AG09319 (cell line): Measurements from ENCODE around the gene BLOC1S2.

Experiments
- DNase-seq: peaks from one replicate; pipeline ENCODE4 v3.0.0-alpha.2; 2010; ENCODE audit warnings: low read depth; ENCODE audit errors: extremely low read depth
- TF ChIP-seq, protein P1 (sequence below): IDR thresholded peaks from 2 replicates; pipeline ENCODE4 v1.5.1; 2011; ENCODE audit warnings: low read depth, mild to moderate bottlenecking, inconsistent platforms, low read length, moderate library complexity

Gene BLOC1S2

GRCh38 chr10:100254191-100254590, 32.3 kb downstream of the BLOC1S2 start:
- TF ChIP-seq, protein P1, sequence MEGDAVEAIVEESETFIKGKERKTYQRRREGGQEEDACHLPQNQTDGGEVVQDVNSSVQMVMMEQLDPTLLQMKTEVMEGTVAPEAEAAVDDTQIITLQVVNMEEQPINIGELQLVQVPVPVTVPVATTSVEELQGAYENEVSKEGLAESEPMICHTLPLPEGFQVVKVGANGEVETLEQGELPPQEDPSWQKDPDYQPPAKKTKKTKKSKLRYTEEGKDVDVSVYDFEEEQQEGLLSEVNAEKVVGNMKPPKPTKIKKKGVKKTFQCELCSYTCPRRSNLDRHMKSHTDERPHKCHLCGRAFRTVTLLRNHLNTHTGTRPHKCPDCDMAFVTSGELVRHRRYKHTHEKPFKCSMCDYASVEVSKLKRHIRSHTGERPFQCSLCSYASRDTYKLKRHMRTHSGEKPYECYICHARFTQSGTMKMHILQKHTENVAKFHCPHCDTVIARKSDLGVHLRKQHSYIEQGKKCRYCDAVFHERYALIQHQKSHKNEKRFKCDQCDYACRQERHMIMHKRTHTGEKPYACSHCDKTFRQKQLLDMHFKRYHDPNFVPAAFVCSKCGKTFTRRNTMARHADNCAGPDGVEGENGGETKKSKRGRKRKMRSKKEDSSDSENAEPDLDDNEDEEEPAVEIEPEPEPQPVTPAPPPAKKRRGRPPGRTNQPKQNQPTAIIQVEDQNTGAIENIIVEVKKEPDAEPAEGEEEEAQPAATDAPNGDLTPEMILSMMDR = no peak
- DNase-seq = no peak

- TF ChIP-seq, protein P1 = no peak
- DNase-seq = no peak
These were observed 33.4 kb downstream of the BLOC1S2 start for GRCh38 chr10:100253041-100253440.

GRCh38 chr10:100248820-100249219, 37.7 kb downstream of the BLOC1S2 start:
- TF ChIP-seq, protein P1 = no peak
- no peak for DNase-seq

DNA sequence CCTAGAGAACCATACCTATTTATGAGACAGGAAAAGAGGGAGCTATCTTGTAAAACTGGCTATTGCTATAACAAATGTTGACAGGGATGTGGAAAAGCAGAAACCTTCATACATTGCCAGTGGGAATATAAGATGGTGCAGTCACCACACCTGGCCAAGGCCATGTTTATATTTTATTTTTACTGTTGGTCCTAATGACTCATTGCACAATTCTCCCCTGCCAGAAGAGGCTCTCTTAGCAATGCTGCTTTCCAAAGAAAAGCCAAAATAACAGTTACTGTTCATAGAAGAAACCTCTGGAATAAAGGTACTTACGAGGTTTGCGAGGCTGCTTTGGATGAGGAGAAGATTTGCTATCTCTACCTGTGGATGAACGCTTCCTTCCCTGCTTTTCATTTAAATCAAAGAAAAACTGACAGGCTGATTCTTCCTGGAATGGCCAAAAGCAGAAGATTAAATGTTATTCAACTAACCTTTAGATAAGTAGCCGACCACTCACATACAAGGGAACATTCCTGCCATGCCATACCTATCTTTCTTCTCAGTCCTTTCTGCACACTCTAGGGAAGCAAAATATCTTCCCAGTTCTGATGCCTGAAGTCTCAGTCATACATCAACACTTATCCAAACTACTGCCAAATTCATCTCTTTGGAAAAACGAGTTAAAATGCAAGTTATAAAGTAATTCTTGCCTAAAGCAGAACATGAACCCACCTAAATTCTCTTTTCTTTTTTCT, 40.8 kb downstream of the BLOC1S2 start:
- no peak for DNase-seq
- TF ChIP-seq, protein P1 = no peak

GRCh38 chr10:100239851-100240250, 46.6 kb downstream of the BLOC1S2 start:
- TF ChIP-seq, protein P1 = no peak
- no peak for DNase-seq

DNA sequence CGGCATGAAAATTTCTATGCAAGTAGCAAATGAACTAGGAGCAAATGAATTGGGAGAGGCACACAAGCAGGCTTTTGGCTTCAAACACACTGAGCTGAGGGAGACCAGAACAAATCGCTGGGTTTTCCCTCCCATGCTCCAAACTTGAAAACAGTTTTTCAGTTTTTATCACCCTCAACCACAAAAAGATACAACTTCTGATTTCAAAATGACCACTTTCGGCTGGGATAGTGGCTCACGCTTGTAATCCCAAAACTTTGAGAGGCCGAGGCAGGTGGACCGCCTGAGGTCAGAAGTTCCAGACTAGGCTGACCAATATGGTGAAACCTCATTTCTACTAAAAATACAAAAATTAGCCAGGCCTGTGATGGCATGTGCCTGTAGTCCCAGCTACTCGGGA, 48.1 kb downstream of the BLOC1S2 start:
- no peak for DNase-seq
- TF ChIP-seq, protein P1 = no peak

DNA sequence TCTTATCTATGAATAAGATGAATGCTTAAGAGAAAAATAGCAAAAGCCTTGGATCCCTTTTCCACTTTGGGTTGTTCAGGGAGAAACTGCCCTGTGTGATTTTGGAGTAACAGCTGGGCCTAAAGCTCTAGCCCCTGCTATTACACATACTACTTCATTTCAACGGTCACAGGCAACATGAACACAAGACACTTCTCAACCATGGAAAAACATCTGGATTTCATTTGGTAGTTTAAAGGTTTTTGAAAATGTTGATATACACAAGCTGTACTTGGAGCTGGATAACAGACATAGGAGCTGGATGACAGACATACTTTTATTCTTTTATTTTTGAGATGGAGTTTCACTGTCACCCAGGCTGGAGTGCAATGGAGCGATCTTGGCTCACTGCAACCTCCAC, 54.4 kb downstream of the BLOC1S2 start:
- TF ChIP-seq, protein P1 = no peak
- peak; percentile 29 for DNase-seq
